ENCODE measurements around the gene SLC22A7.
"Not testable (repeated sequence)": the region's sequence is repeated elsewhere in the genome, so short reads cannot be mapped to it uniquely, and the experiment has no call there.

SLC22A7 gene

DNA sequence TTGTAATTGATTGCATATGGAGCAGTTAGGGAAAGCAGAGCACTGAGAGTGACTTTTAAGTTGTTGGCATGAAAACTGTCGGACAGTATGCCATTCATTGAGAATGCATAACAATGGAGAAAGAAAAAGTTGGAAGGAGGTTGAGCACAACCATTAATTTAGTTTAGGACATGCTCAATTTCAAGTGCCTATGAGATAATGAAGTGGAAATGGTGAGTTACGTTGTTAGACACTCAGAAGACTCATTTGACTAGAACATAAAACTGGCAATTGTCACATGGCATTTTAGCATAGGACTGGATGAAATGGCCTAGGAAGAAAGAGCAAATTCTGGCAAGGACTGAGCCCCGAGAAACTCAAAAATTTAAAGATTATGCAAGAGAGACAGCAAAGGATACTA lies 49.4 kb downstream of the SLC22A7 start:
- no peak for DNase-seq

DNA sequence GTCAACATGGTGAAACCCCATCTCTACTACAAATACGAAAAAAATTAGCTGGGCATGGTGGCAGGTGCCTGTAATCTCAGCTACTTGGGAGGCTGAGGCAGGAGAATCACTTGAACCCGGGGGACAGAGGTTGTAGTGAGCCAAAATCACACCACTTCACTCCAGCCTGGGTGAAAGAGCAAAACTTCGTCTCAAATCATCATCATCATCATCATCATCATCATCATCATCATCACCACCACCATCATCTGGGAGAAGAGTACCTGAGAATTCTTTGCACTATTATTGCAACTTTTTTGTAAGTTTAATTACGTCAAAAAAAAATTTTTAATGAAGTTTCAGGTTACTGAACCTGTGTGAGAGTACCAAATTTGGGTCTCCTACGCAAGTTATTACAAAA lies 53.9 kb downstream of the SLC22A7 start:
- DNase-seq, result not testable (repeated sequence)
